GM12891 (cell line): Measurements from ENCODE around the gene MTAP.

Experiments used
- PAX5 ChIP-seq: IDR thresholded peaks from 2 replicates; pipeline ENCODE4 v1.6.1; 2011; ENCODE audit warnings: low read length, moderate library complexity, mild to moderate bottlenecking; ENCODE audit not compliant: insufficient read depth, severe bottlenecking
- POLR2A ChIP-seq: IDR thresholded peaks from 2 replicates; pipeline ENCODE4 v1.6.1; 2011; ENCODE audit warnings: low read depth, low read length, control low read depth
- POLR2AphosphoS5 ChIP-seq: IDR thresholded peaks from 2 replicates; pipeline ENCODE4 v1.6.1; 2011; ENCODE audit warnings: low read depth, low read length, control low read depth
- POU2F2 ChIP-seq: IDR thresholded peaks from 2 replicates; pipeline ENCODE4 v1.6.1; 2011; ENCODE audit warnings: low read depth, mild to moderate bottlenecking, control low read depth, low read length, moderate library complexity
- SPI1 ChIP-seq: IDR thresholded peaks from 2 replicates; pipeline ENCODE4 v1.6.1; 2011; ENCODE audit warnings: low read depth, low read length, control low read depth
- TAF1 ChIP-seq: IDR thresholded peaks from 2 replicates; pipeline ENCODE4 v1.6.1; 2011; ENCODE audit warnings: low read depth, low read length, control low read depth

DNA sequence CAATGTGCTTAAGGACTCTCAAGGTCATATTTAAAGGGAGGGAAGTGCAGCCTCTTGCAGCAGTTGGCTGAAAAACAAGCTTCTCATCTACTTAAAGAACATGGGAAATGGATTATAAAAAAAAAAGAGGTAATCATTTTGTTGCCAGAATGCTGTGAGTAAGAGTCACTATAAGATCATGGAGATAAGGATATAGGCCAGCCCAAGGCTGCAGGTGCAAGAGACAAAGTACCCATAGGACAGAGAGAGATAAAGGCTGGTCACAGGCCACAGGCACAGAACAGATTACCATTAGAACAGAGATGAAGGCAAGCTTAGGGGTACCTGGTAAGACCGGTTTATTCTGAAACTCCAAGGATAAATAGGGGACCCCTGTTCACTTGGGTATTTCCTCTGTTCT is 121.3 kb downstream of the MTAP start:
- TF ChIP-seq TAF1, result no peak
- TF ChIP-seq POLR2A, result no peak
- TF ChIP-seq POLR2AphosphoS5, result no peak
- TF ChIP-seq SPI1, result no peak
- no peak for TF ChIP-seq PAX5
- no peak for TF ChIP-seq POU2F2
